H9 (cell line): Measurements from ENCODE around the gene UBL5. TPM values are rescaled to one million over a fixed set of nuclear protein-coding genes. Genes with fewer than 3 reads are reported as not detected.

Source experiments
- DNase-seq: peaks from one replicate; pipeline ENCODE4 v3.0.0-alpha.2; 2017
- H2AFZ ChIP-seq: one replicate; pipeline ENCODE4 v1.6.1; 2013; ENCODE audit warnings: mild to moderate bottlenecking, low read length, control low read depth, moderate library complexity
- H2AK5ac ChIP-seq: 2 replicates; pipeline ENCODE4 v1.6.1; 2013; ENCODE audit warnings: low read length, control low read depth, mixed read lengths; ENCODE audit not compliant: insufficient read length
- H2BK120ac ChIP-seq: one replicate; pipeline ENCODE4 v1.6.1; 2013; ENCODE audit warnings: low read depth, mild to moderate bottlenecking, low read length, control low read depth, inconsistent platforms; ENCODE audit not compliant: poor library complexity, severe bottlenecking
- H2BK12ac ChIP-seq: 2 replicates; pipeline ENCODE4 v1.6.1; 2013; ENCODE audit warnings: low read length, control low read depth, mixed read lengths, low read depth; ENCODE audit not compliant: insufficient read length
- H2BK15ac ChIP-seq: 2 replicates; pipeline ENCODE4 v1.6.1; 2013; ENCODE audit warnings: low read depth, low read length, control low read depth
- H2BK20ac ChIP-seq: one replicate; pipeline ENCODE4 v1.6.1; 2013; ENCODE audit warnings: low read depth, mild to moderate bottlenecking, low read length, control low read depth, inconsistent platforms; ENCODE audit not compliant: poor library complexity, severe bottlenecking
- H2BK5ac ChIP-seq: 2 replicates; pipeline ENCODE4 v1.6.1; 2013; ENCODE audit warnings: low read length, control low read depth, mixed read lengths; ENCODE audit not compliant: insufficient read length
- H3K14ac ChIP-seq: 2 replicates; pipeline ENCODE4 v1.6.1; 2013; ENCODE audit warnings: low read length, control low read depth; ENCODE audit not compliant: insufficient read depth
- H3K18ac ChIP-seq: 2 replicates; pipeline ENCODE4 v1.6.1; 2013; ENCODE audit warnings: low read depth, mild to moderate bottlenecking, mixed read lengths, low read length, control low read depth; ENCODE audit not compliant: insufficient read length
- H3K23ac ChIP-seq: 2 replicates; pipeline ENCODE4 v1.6.1; 2013; ENCODE audit warnings: low read length, control low read depth, mixed read lengths, low read depth; ENCODE audit not compliant: insufficient read length
- H3K23me2 ChIP-seq: 2 replicates; pipeline ENCODE4 v1.6.1; 2013; ENCODE audit warnings: low read depth, mild to moderate bottlenecking, mixed read lengths, low read length, control low read depth; ENCODE audit not compliant: insufficient read length, poor library complexity, severe bottlenecking
- H3K27ac ChIP-seq: 2 replicates; pipeline ENCODE4 v1.5.1; 2013; ENCODE audit warnings: low read length, control low read depth, mixed read lengths, low read depth; ENCODE audit not compliant: insufficient read length
- H3K27me3 ChIP-seq: 2 replicates; pipeline ENCODE4 v1.6.1; 2013; ENCODE audit warnings: low read length, control low read depth, inconsistent platforms; ENCODE audit not compliant: insufficient read depth
- H3K4ac ChIP-seq: 2 replicates; pipeline ENCODE4 v1.6.1; 2013; ENCODE audit warnings: low read depth, mild to moderate bottlenecking, control low read depth, inconsistent platforms, low read length, moderate library complexity
- H3K4me1 ChIP-seq: 2 replicates; pipeline ENCODE4 v1.6.1; 2013; ENCODE audit warnings: low read length, control low read depth, inconsistent platforms; ENCODE audit not compliant: insufficient read depth
- H3K4me2 ChIP-seq: 2 replicates; pipeline ENCODE4 v1.6.1; 2013; ENCODE audit warnings: low read length, control low read depth, mixed read lengths; ENCODE audit not compliant: insufficient read length, insufficient read depth
- H3K56ac ChIP-seq: 2 replicates; pipeline ENCODE4 v1.6.1; 2013; ENCODE audit warnings: low read depth, mild to moderate bottlenecking, mixed read lengths, low read length, control low read depth; ENCODE audit not compliant: insufficient read length
- H3K79me1 ChIP-seq: 2 replicates; pipeline ENCODE4 v1.6.1; 2013; ENCODE audit warnings: low read depth, mild to moderate bottlenecking, moderate library complexity, low read length, control low read depth, inconsistent platforms; ENCODE audit not compliant: insufficient read depth, poor library complexity, severe bottlenecking
- H3K79me2 ChIP-seq: 2 replicates; pipeline ENCODE4 v1.6.1; 2013; ENCODE audit warnings: low read length, control low read depth, inconsistent platforms; ENCODE audit not compliant: insufficient read depth
- H3K9ac ChIP-seq: 2 replicates; pipeline ENCODE4 v1.6.1; 2013; ENCODE audit warnings: low read length, control low read depth, mixed read lengths; ENCODE audit not compliant: insufficient read length; ENCODE audit errors: extremely low read depth
- H3K9me3 ChIP-seq: one replicate; pipeline ENCODE4 v1.6.1; 2013; ENCODE audit warnings: low read depth, low read length, inconsistent platforms; ENCODE audit not compliant: control insufficient read depth
- H3T11ph ChIP-seq: one replicate; pipeline ENCODE4 v1.6.1; 2013; ENCODE audit warnings: mild to moderate bottlenecking, low read length, control low read depth, inconsistent platforms
- H4K20me1 ChIP-seq: one replicate; pipeline ENCODE4 v1.6.1; 2013; ENCODE audit not compliant: control insufficient read depth, insufficient read length, insufficient read depth
- H4K5ac ChIP-seq: 2 replicates; pipeline ENCODE4 v1.6.1; 2013; ENCODE audit warnings: low read depth, mild to moderate bottlenecking, mixed read lengths, low read length, control low read depth; ENCODE audit not compliant: insufficient read length
- H4K8ac ChIP-seq: replicated peaks from 2 replicates; pipeline ENCODE4 v1.6.1; 2013; ENCODE audit warnings: low read length, control low read depth, mixed read lengths, low read depth; ENCODE audit not compliant: insufficient read length
- H4K91ac ChIP-seq: 2 replicates; pipeline ENCODE4 v1.6.1; 2013; ENCODE audit warnings: low read depth, mild to moderate bottlenecking, moderate library complexity, mixed read lengths, low read length, control low read depth; ENCODE audit not compliant: insufficient read length
- H3K27ac Mint-ChIP-seq, 3 experiments: 2 replicates in 2 of 3; 3 replicates in 1 of 3; pipeline ENCODE4 v1.8.0; 2020 to 2021; ENCODE audit warnings: mixed read lengths in 3 of 3, mild to moderate bottlenecking in 1 of 3, moderate library complexity in 1 of 3
- H3K27me3 Mint-ChIP-seq: 2 replicates; pipeline ENCODE4 v1.8.0; 2021; ENCODE audit warnings: low read depth, mild to moderate bottlenecking, moderate library complexity, mixed read lengths
- H3K36me3 Mint-ChIP-seq, 3 experiments: 2 replicates in 2 of 3; 3 replicates in 1 of 3; pipeline ENCODE4 v1.8.0; 2020 to 2021; ENCODE audit warnings: low read depth in 3 of 3, mixed read lengths in 3 of 3; ENCODE audit not compliant: insufficient read depth in 1 of 3
- H3K4me1 Mint-ChIP-seq, 2 experiments: 2 replicates each; pipeline ENCODE4 v1.8.0; 2020; ENCODE audit warnings: mixed read lengths in 2 of 2
- H3K4me3 Mint-ChIP-seq, 2 experiments: 2 replicates in 1 of 2; 3 replicates in 1 of 2; pipeline ENCODE4 v1.8.0; 2020 to 2021; ENCODE audit warnings: mild to moderate bottlenecking in 2 of 2, mixed read lengths in 2 of 2, moderate library complexity in 1 of 2
- H3K9me3 Mint-ChIP-seq, 2 experiments: 2 replicates in 1 of 2; 3 replicates in 1 of 2; pipeline ENCODE4 v1.8.0; 2020; ENCODE audit warnings: mild to moderate bottlenecking in 2 of 2, mixed read lengths in 2 of 2, moderate library complexity in 1 of 2
- WGBS: extraction: QIAGEN DNeasy Blood & Tissue Kit; methylation state at CpG from one replicate; pipeline ENCODE4 v1.1.7; 2013; ENCODE audit warnings: missing lambda C conversion rate, low lambda C conversion rate, mixed read lengths; ENCODE audit not compliant: insufficient read length; ENCODE audit errors: extremely low coverage; 5-methylcytosine and 5-hydroxymethylcytosine counted together
- total RNA-seq: library from RNA; stranded (reverse); gene quantifications from 2 replicates; pipeline ENCODE4 v1.2.1, GENCODE V29; 2021
- TF ChIP-seq, protein P1 (sequence below): fragments of 200-600 bp; sonication (generic); conservative IDR thresholded peaks from 3 replicates; pipeline ENCODE4 v1.8.0; 2021; ENCODE audit warnings: antibody characterized with exemption, mild to moderate bottlenecking

Gene UBL5
- total RNA-seq, 1 experiment from 2014 or later, result 393 TPM

- H3K27me3 Mint-ChIP-seq, result no peaks in the 10 kb centered on the region
- Histone ChIP-seq H2AFZ (no peak overlapping the region), H3K79me2 (no peaks in the 10 kb centered on the region), H2BK15ac (no peak overlapping the region), H4K20me1 (no peaks in the 10 kb centered on the region), H3K14ac (no peak overlapping the region), H3T11ph (no peak overlapping the region), H2AK5ac (no peak overlapping the region), H3K56ac (no peak overlapping the region), H3K4ac (no peak overlapping the region), H3K27me3 (no peaks in the 10 kb centered on the region), H3K9me3 (no peaks in the 10 kb centered on the region), H3K4me2 (no peak overlapping the region), H3K23me2 (no peaks in the 10 kb centered on the region), H3K27ac (no peak overlapping the region), H2BK120ac (no peak overlapping the region), H3K18ac (no peak overlapping the region), H3K9ac (no peak overlapping the region), H3K79me1 (no peaks in the 10 kb centered on the region), H4K8ac (no peak overlapping the region), H2BK12ac (no peak overlapping the region), H3K23ac (no peak overlapping the region), H3K4me1 (no peaks in the 10 kb centered on the region), H4K5ac (no peak overlapping the region), H2BK20ac (no peak overlapping the region), H2BK5ac (no peak overlapping the region), H4K91ac (no peak overlapping the region)
- H3K4me3 Mint-ChIP-seq, result no peak overlapping the region
- H3K4me1 Mint-ChIP-seq, result peaks cover under 1 to 3% of the 10 kb centered on the region in 2 experiments
- peaks cover 19 to 57% (median 50%) of the 10 kb centered on the region in 3 experiments; a peak in 6 of 7 replicates for H3K36me3 Mint-ChIP-seq
- no CpG with 5 or more reads among the region's 13 CpGs for WGBS
- no peak overlapping the region for H3K27ac Mint-ChIP-seq
- H3K9me3 Mint-ChIP-seq, result no peaks in the 10 kb centered on the region
- TF ChIP-seq, protein P1, sequence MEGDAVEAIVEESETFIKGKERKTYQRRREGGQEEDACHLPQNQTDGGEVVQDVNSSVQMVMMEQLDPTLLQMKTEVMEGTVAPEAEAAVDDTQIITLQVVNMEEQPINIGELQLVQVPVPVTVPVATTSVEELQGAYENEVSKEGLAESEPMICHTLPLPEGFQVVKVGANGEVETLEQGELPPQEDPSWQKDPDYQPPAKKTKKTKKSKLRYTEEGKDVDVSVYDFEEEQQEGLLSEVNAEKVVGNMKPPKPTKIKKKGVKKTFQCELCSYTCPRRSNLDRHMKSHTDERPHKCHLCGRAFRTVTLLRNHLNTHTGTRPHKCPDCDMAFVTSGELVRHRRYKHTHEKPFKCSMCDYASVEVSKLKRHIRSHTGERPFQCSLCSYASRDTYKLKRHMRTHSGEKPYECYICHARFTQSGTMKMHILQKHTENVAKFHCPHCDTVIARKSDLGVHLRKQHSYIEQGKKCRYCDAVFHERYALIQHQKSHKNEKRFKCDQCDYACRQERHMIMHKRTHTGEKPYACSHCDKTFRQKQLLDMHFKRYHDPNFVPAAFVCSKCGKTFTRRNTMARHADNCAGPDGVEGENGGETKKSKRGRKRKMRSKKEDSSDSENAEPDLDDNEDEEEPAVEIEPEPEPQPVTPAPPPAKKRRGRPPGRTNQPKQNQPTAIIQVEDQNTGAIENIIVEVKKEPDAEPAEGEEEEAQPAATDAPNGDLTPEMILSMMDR, result no peak
- DNase-seq, result no peak
Observed at GRCh38 chr19:9857076-9857721, 29.5 kb downstream of the UBL5 start.
